HEK293T (cell line): ENCODE results near the gene P2RY2.

ENCODE experiments used
- BHLHE40 ChIP-seq: fragments of 450-650 bp; IDR thresholded peaks from 2 replicates; pipeline ENCODE4 v1.6.1; 2016; ENCODE audit warnings: mild to moderate bottlenecking, moderate library complexity, borderline replicate concordance
- ELF4 ChIP-seq: fragments of 450-650 bp; IDR thresholded peaks from 2 replicates; pipeline ENCODE4 v1.6.1; 2017; ENCODE audit warnings: antibody characterized with exemption
- FOXA1 ChIP-seq: fragments of 450-650 bp; IDR thresholded peaks from 2 replicates; pipeline ENCODE4 v1.6.1; 2016; ENCODE audit warnings: mild to moderate bottlenecking
- L3MBTL2 ChIP-seq: fragments of 450-650 bp; conservative IDR thresholded peaks from 2 replicates; pipeline ENCODE4 v1.6.1; 2016; ENCODE audit warnings: mild to moderate bottlenecking
- SP1 ChIP-seq: fragments of 450-650 bp; IDR thresholded peaks from 2 replicates; pipeline ENCODE4 v1.6.1; 2017
- SUZ12 ChIP-seq: fragments of 450-650 bp; IDR thresholded peaks from 2 replicates; pipeline ENCODE4 v1.6.1; 2016; ENCODE audit warnings: mild to moderate bottlenecking
- ZNF384 ChIP-seq: fragments of 450-650 bp; IDR thresholded peaks from 2 replicates; pipeline ENCODE4 v1.6.1; 2016

- TF ChIP-seq ZNF384 (no peak), SUZ12 (no peak), ELF4 (no peak), L3MBTL2 (no peak), BHLHE40 (no peak), SP1 (no peak), FOXA1 (no peak)
Observed at GRCh38 chr11:73186294-73186850, 31.7 kb upstream of the P2RY2 start.
